PC-9 (cell line): Measurements from ENCODE around the gene EP400. TPM values are rescaled to one million over a fixed set of nuclear protein-coding genes. Genes with fewer than 3 reads are reported as not detected.

Experiments used
- BruUV-seq: library from RNA; stranded (reverse); fragments of 400-500 nt; replicated peaks from 2 replicates; lab custom pipeline; 2021; lab: Mats Ljungman, UMichigan
- CTCF ChIA-PET: fragments of 300-600 bp; sonication (Branson Sonifier 250); formaldehyde crosslinking; loops from one replicate; lab custom pipeline; 2022; ENCODE audit warnings: antibody characterized with exemption; lab: Charles Lee
- POLR2A ChIA-PET: fragments of 300-600 bp; sonication (Branson Sonifier 250); formaldehyde crosslinking; loops from one replicate; lab custom pipeline; 2022; ENCODE audit warnings: antibody characterized with exemption; ENCODE audit not compliant: unreplicated experiment; lab: Charles Lee
- DNase-seq, 2 experiments: peaks; one replicate each; pipeline versions ENCODE4 v3.0.0 to v3.0.0-alpha.2; 2015 to 2022; ENCODE audit warnings: mixed read lengths in 1 of 2
- H2AFZ ChIP-seq: fragments of 200-600 bp; sonication (generic); 2 replicates; pipeline ENCODE4 v1.8.1; 2017; ENCODE audit warnings: antibody characterized with exemption
- H3F3A ChIP-seq: fragments of 200-600 bp; sonication (generic); 2 replicates; pipeline ENCODE4 v1.8.1; 2017; ENCODE audit warnings: antibody characterized with exemption, mild to moderate bottlenecking, low read depth; ENCODE audit not compliant: insufficient read depth
- H3K27ac ChIP-seq: fragments of 200-600 bp; sonication (generic); 2 replicates; pipeline ENCODE4 v1.6.1; 2016; ENCODE audit warnings: mixed run types
- H3K27me3 ChIP-seq: fragments of 200-600 bp; sonication (generic); 2 replicates; pipeline ENCODE4 v1.6.1; 2016; ENCODE audit warnings: low read depth, mixed run types; ENCODE audit not compliant: insufficient read depth
- H3K36me3 ChIP-seq: fragments of 200-600 bp; sonication (generic); 2 replicates; pipeline ENCODE4 v1.6.1; 2016; ENCODE audit warnings: low read depth, mixed run types
- H3K4me1 ChIP-seq: fragments of 200-600 bp; sonication (generic); replicated peaks from 2 replicates; pipeline ENCODE4 v1.6.1; 2016; ENCODE audit warnings: mixed run types; ENCODE audit not compliant: insufficient read depth
- H3K4me2 ChIP-seq: fragments of 200-600 bp; sonication (generic); 2 replicates; pipeline ENCODE4 v1.6.1; 2017; ENCODE audit warnings: mixed run types
- H3K4me3 ChIP-seq: fragments of 200-600 bp; sonication (generic); 2 replicates; pipeline ENCODE4 v1.6.1; 2016; ENCODE audit warnings: mixed run types
- H3K79me2 ChIP-seq: fragments of 200-600 bp; sonication (generic); 2 replicates; pipeline ENCODE4 v1.6.1; 2017; ENCODE audit warnings: low read depth, mixed run types
- H3K9me2 ChIP-seq: fragments of 200-600 bp; sonication (generic); 2 replicates; pipeline ENCODE4 v1.8.1; 2017; ENCODE audit warnings: mild to moderate bottlenecking; ENCODE audit not compliant: insufficient read depth
- H3K9me3 ChIP-seq: fragments of 200-600 bp; sonication (generic); 2 replicates; pipeline ENCODE4 v1.8.1; 2016; ENCODE audit warnings: low read depth; ENCODE audit not compliant: insufficient read depth
- H4K20me1 ChIP-seq: fragments of 200-600 bp; sonication (generic); 2 replicates; pipeline ENCODE4 v1.8.1; 2017; ENCODE audit not compliant: insufficient read depth
- EZH2 ChIP-seq: fragments of 200-600 bp; sonication (generic); IDR thresholded peaks from 2 replicates; pipeline ENCODE4 v1.8.0; 2017; ENCODE audit warnings: antibody characterized with exemption, low read depth
- intact Hi-C: fragments of 100-400 bp; cut with micrococcal nuclease; formaldehyde crosslinking; loops from one replicate; pipeline ENCODE4 v1.10.0; 2022; ENCODE audit not compliant: unreplicated experiment
- total RNA-seq: library from RNA; stranded (reverse); gene quantifications from 2 replicates; pipeline ENCODE4 v1.2.3, GENCODE V29; 2021
- TF ChIP-seq, protein P1 (sequence below): fragments of 200-600 bp; sonication (generic); conservative IDR thresholded peaks from 2 replicates; pipeline ENCODE4 v1.6.1; 2017; ENCODE audit warnings: mixed run types, antibody characterized with exemption, mild to moderate bottlenecking, moderate library complexity

Gene EP400
- total RNA-seq, 1 experiment from 2014 or later = 50.3 TPM

DNA sequence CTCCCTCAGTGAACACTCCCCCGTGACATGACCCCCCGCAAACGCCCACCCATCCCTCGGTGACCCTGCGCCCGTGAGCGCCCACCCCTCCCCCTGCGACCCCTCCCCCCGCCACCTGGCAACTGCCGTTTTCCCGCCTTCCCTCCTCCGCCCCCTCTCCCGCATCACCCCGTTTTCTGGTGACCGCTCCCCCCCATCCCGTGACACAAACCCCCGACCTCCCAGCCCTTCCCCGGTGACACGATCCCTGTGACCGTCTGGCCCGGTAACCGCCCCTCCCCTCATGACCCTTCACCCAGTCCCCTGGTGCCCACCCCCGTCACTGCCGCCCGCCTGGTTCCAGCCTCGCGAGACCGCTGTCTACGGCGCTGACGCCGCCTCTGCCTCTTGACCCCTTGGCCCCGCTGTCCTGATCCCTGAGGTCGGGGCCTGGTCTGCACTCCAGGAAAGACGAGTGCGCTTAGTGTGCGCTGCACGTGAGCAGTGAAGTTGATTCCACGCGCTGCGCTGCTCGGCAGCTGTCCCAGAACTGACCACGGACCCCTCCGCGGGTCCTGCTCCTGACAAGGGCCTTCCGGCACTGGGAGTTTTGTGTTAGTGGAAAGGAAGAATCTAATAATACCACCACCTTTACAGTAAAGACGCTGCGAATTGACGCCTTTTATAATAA is 135.0 kb downstream of the EP400 start:
- CTCF ChIA-PET = no interaction called here
- H3K36me3 ChIP-seq = peaks cover 16% of the 10 kb centered on the region; the same call in 1 of the 2 replicates
- H3K4me2 ChIP-seq = peak overlapping the region; percentile 95
- peaks cover 9% of the 10 kb centered on the region for H4K20me1 ChIP-seq
- peak overlapping the region; percentile 18; the same call in 1 of the 2 replicates for H3K27ac ChIP-seq
- no peaks in the 10 kb centered on the region for H3K27me3 ChIP-seq
- peaks cover 15% of the 10 kb centered on the region for H3K4me1 ChIP-seq
- no TSS peak for BruUV-seq
- H2AFZ ChIP-seq = peak overlapping the region; percentile 80
- peaks cover 18% of the 10 kb centered on the region; the same call in 1 of the 2 replicates for H3F3A ChIP-seq
- no peaks in the 10 kb centered on the region for H3K9me2 ChIP-seq
- POLR2A ChIA-PET = no interaction called here
- H3K9me3 ChIP-seq = no peaks in the 10 kb centered on the region
- peak overlapping the region; percentile 76 for H3K4me3 ChIP-seq
- peaks cover 27% of the 10 kb centered on the region for H3K79me2 ChIP-seq
- DNase-seq = peak; percentile 33 to 48
- TF ChIP-seq, protein P1, sequence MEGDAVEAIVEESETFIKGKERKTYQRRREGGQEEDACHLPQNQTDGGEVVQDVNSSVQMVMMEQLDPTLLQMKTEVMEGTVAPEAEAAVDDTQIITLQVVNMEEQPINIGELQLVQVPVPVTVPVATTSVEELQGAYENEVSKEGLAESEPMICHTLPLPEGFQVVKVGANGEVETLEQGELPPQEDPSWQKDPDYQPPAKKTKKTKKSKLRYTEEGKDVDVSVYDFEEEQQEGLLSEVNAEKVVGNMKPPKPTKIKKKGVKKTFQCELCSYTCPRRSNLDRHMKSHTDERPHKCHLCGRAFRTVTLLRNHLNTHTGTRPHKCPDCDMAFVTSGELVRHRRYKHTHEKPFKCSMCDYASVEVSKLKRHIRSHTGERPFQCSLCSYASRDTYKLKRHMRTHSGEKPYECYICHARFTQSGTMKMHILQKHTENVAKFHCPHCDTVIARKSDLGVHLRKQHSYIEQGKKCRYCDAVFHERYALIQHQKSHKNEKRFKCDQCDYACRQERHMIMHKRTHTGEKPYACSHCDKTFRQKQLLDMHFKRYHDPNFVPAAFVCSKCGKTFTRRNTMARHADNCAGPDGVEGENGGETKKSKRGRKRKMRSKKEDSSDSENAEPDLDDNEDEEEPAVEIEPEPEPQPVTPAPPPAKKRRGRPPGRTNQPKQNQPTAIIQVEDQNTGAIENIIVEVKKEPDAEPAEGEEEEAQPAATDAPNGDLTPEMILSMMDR = no peak
- TF ChIP-seq EZH2 = no peak
- intact Hi-C loops = loop anchor here (5.0 kb wide), 1 partner anchor 252 kb away; no protein-coding TSS in a partner anchor

GRCh38 chr12:132085291-132085635 is 135.5 kb downstream of the EP400 start:
- Histone ChIP-seq H3K27ac (peak overlapping the region; percentile 18; the same call in 1 of the 2 replicates), H4K20me1 (peaks cover 9% of the 10 kb centered on the region), H3K27me3 (no peaks in the 10 kb centered on the region)

GRCh38 chr12:132089407-132089910 is 139.7 kb downstream of the EP400 start:
- BruUV-seq = no TSS peak
- TF ChIP-seq, protein P1 = no peak
- no peak for TF ChIP-seq EZH2
- H3K27me3 ChIP-seq = no peaks in the 10 kb centered on the region
- ChIA-PET POLR2A (no interaction called here), CTCF (no interaction called here)
- H3K36me3 ChIP-seq = peaks cover 16% of the 10 kb centered on the region; the same call in 1 of the 2 replicates
- peaks cover 9% of the 10 kb centered on the region for H4K20me1 ChIP-seq
- H3K4me3 ChIP-seq = no peak overlapping the region
- peaks cover 27% of the 10 kb centered on the region for H3K79me2 ChIP-seq
- no peaks in the 10 kb centered on the region for H3K9me2 ChIP-seq
- peaks cover 14% of the 10 kb centered on the region; the same call in 1 of the 2 replicates for H3F3A ChIP-seq
- H3K4me1 ChIP-seq = peaks cover 9% of the 10 kb centered on the region; the same call in 1 of the 2 replicates
- H3K9me3 ChIP-seq = no peaks in the 10 kb centered on the region
- no peak overlapping the region for H3K4me2 ChIP-seq
- H2AFZ ChIP-seq = no peak overlapping the region
- intact Hi-C loops = no loop called here
- H3K27ac ChIP-seq = no peak overlapping the region
- no peak for DNase-seq

More at GRCh38 chr12:132085291-132085635, 135.5 kb downstream of the EP400 start:
- Histone ChIP-seq H2AFZ (peak overlapping the region; percentile 71; the same call in 1 of the 2 replicates), H3K4me2 (peak overlapping the region; percentile 95), H3F3A (peaks cover 18% of the 10 kb centered on the region; the same call in 1 of the 2 replicates), H3K36me3 (peaks cover 16% of the 10 kb centered on the region; the same call in 1 of the 2 replicates), H3K9me3 (no peaks in the 10 kb centered on the region), H3K79me2 (peaks cover 27% of the 10 kb centered on the region), H3K9me2 (no peaks in the 10 kb centered on the region), H3K4me3 (peak overlapping the region; percentile 76), H3K4me1 (peaks cover 15% of the 10 kb centered on the region)
- TF ChIP-seq, protein P1 = no peak
- no peak for TF ChIP-seq EZH2
- CTCF ChIA-PET = no interaction called here
- POLR2A ChIA-PET = no interaction called here
- no peak for DNase-seq
- intact Hi-C loops = no loop called here
- BruUV-seq = TSS peak; percentile 35
